HG03060 (cell line): ENCODE results near the gene ARHGAP8.

Experiments used
- ATAC-seq: cut with Tn5 transposase; IDR thresholded peaks from one replicate; pipeline ENCODE4 v1.9.1; 2021; ENCODE audit warnings: low read depth, moderate number of reproducible peaks; ENCODE audit not compliant: unreplicated experiment

ARHGAP8 gene

GRCh38 chr22:44760476-44760875, 8.1 kb downstream of the ARHGAP8 start:
- no peak for ATAC-seq

- no peak for ATAC-seq
Observed at GRCh38 chr22:44761025-44761424, 8.7 kb downstream of the ARHGAP8 start.

GRCh38 chr22:44764373-44764772, 12.0 kb downstream of the ARHGAP8 start:
- ATAC-seq, result no peak

GRCh38 chr22:44764974-44765373, 12.6 kb downstream of the ARHGAP8 start:
- ATAC-seq, result no peak

- no peak for ATAC-seq
Observed at GRCh38 chr22:44765571-44766285, 13.4 kb downstream of the ARHGAP8 start.

GRCh38 chr22:44773082-44773481, 20.7 kb downstream of the ARHGAP8 start:
- no peak for ATAC-seq

GRCh38 chr22:44775862-44776261, 23.5 kb downstream of the ARHGAP8 start:
- no peak for ATAC-seq

- ATAC-seq, result no peak
Observed at GRCh38 chr22:44776605-44777363, 24.4 kb downstream of the ARHGAP8 start.

- ATAC-seq, result no peak
Observed at GRCh38 chr22:44777364-44777755, 25.0 kb downstream of the ARHGAP8 start.

- ATAC-seq, result no peak
Observed at GRCh38 chr22:44780876-44781449, 28.6 kb downstream of the ARHGAP8 start.

GRCh38 chr22:44782363-44782963, 30.1 kb downstream of the ARHGAP8 start:
- no peak for ATAC-seq

- ATAC-seq, result no peak
Observed at GRCh38 chr22:44783091-44783490, 30.7 kb downstream of the ARHGAP8 start.

- ATAC-seq, result no peak
Observed at GRCh38 chr22:44783581-44783980, 31.2 kb downstream of the ARHGAP8 start.

GRCh38 chr22:44786136-44786535, 33.8 kb downstream of the ARHGAP8 start:
- ATAC-seq, result no peak

- no peak for ATAC-seq
Observed at GRCh38 chr22:44786610-44787009, 34.2 kb downstream of the ARHGAP8 start.

- ATAC-seq, result no peak
Observed at GRCh38 chr22:44787832-44788231, 35.5 kb downstream of the ARHGAP8 start.

GRCh38 chr22:44793106-44793505, 40.7 kb downstream of the ARHGAP8 start:
- no peak for ATAC-seq

- ATAC-seq, result no peak
Observed at GRCh38 chr22:44793506-44794172, 41.3 kb downstream of the ARHGAP8 start.

- ATAC-seq, result no peak
Observed at GRCh38 chr22:44795701-44796630, 43.6 kb downstream of the ARHGAP8 start.
